ENCODE results near the gene PHC2.

Gene PHC2

DNA sequence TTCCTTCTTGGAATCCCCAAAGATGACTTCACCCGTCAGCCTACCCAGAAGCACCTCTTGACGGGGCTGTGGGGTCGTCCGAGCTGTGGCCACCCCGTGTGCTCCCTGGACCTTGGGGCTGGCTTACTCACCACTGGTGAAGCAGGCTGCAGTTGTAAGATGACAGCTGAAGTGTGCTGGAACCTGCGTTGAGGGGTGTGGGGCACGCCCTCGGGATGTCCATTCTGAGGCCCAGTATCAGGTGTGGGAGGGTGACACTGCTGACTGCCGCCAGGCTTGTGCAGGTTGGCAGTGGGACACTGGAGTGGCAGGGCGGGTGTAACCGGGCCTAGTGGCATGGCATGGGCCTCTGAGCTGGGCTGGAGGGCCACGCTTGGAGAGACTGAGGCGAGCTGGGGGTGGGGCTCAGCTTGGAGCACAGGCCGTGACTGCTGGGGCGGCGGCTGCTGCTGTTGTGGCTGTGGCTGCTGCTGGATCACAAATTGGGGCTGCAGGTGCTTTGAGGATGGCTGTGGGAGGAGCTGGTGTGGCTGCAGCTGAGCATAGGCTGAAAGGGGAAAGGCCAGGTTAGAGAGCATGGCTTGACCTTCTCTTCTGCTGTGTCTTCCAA, 76.1 kb downstream of the PHC2 start:
- Histone ChIP-seq H3K4me2 (peak overlapping the region in 10 of 11 experiments; percentile 15 to 80 (median 63); a peak in 19 of 22 replicates), H3K9me3 (replicated peaks in 1 of 11) (peaks cover 0 to 12% (median 6%) of the 10 kb centered on the region in 11 experiments; a peak in 5 of 22 replicates), H3K36me3 (peaks cover 0 to 11% (median 5%) of the 10 kb centered on the region in 11 experiments; a peak in 6 of 22 replicates), H3K9ac (peak overlapping the region in 4 of 11 experiments; percentile 0 to 37 (median 32); a peak in 4 of 22 replicates), H3K27me3 (no peaks in the 10 kb centered on the region), H3K27ac (peak overlapping the region in 3 of 11 experiments; percentile 4 to 43 (median 16); a peak in 2 of 22 replicates), H3K4me3 (no peak overlapping the region), H3K4me1 (peaks cover 13 to 47% (median 41%) of the 10 kb centered on the region in 10 experiments), H4K20me1 (no peaks in the 10 kb centered on the region)
- no peak for TF ChIP-seq Cebpa-rat (IDR thresholded peaks at IDR 0.05)

DNA sequence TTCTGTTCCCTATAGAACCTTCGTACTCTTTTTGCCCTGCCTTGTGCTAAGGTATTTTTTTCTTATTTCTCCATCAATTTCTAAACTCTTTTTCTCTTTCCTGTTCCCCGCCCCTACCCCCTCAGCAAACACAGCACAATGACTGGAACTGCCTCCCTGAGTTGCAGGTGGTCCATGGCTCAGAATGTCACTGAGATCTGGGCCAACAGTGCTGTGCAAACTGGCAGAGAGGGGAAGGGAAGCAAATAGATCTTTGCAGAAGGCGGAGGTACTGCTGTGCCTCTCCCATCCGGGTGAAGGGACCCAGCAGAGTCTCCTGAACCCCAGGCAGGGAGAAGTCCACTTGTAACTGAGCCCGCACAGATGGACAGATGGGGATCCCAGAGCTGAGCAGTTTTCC, 77.4 kb downstream of the PHC2 start:
- no peak for TF ChIP-seq Cebpa-rat (IDR thresholded peaks at IDR 0.05)
- H3K27me3 ChIP-seq: no peaks in the 10 kb centered on the region
- H3K9ac ChIP-seq: no peak overlapping the region; a peak in 1 of 22 replicates
- H3K4me3 ChIP-seq: no peak overlapping the region
- peaks cover 0 to 12% (median 6%) of the 10 kb centered on the region in 11 experiments; a peak in 5 of 22 replicates for H3K9me3 ChIP-seq (replicated peaks in 1 of 11)
- peaks cover under 1 to 10% (median 6%) of the 10 kb centered on the region in 11 experiments; a peak in 15 of 22 replicates for H4K20me1 ChIP-seq
- peaks cover 13 to 44% (median 41%) of the 10 kb centered on the region in 10 experiments for H3K4me1 ChIP-seq
- peaks cover 0 to 11% (median 4%) of the 10 kb centered on the region in 11 experiments; a peak in 5 of 22 replicates for H3K36me3 ChIP-seq
- no peak overlapping the region for H3K27ac ChIP-seq
- H3K4me2 ChIP-seq: peak overlapping the region in 7 of 11 experiments; percentile 1 to 80 (median 76); a peak in 8 of 22 replicates

DNA sequence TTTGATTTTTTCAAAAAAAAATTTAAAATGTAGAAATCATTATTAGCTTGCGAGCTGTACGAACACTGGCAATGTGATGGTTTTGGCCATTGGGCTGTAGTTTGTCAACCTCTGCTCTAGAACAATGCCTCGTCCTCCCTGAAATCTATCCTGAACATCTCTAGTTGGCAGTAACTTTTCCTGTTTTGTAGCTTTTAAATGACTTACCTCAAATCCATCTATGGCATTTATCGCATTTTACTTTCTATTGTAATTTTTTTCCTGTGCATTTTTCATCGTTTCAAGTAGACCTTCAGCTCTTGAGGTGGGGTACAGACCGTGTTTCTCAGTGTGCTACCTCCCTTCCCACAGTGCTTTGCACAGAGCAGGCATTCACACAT, 79.6 kb downstream of the PHC2 start:
- Histone ChIP-seq H3K4me2 (peak overlapping the region; percentile 88 to 98 (median 94); a peak in 21 of 22 replicates), H3K4me1 (peaks cover 32 to 66% (median 63%) of the 10 kb centered on the region in 10 experiments), H3K36me3 (peaks cover 0 to 10% (median 5%) of the 10 kb centered on the region in 11 experiments; a peak in 5 of 22 replicates), H3K4me3 (peak overlapping the region in 3 of 10 experiments; percentile 89 to 97 (median 91); a peak in 4 of 20 replicates), H3K27me3 (no peaks in the 10 kb centered on the region), H3K9me3 (replicated peaks in 1 of 11) (no peaks in the 10 kb centered on the region), H3K27ac (peak overlapping the region in 1 of 11 experiments; percentile 99; a peak in 1 of 22 replicates), H4K20me1 (peaks cover 21 to 33% (median 27%) of the 10 kb centered on the region in 11 experiments; a peak in 19 of 22 replicates), H3K9ac (peak overlapping the region in 2 of 11 experiments; percentile 99; a peak in 3 of 22 replicates)
- TF ChIP-seq Cebpa-rat (IDR thresholded peaks at IDR 0.05): no peak

DNA sequence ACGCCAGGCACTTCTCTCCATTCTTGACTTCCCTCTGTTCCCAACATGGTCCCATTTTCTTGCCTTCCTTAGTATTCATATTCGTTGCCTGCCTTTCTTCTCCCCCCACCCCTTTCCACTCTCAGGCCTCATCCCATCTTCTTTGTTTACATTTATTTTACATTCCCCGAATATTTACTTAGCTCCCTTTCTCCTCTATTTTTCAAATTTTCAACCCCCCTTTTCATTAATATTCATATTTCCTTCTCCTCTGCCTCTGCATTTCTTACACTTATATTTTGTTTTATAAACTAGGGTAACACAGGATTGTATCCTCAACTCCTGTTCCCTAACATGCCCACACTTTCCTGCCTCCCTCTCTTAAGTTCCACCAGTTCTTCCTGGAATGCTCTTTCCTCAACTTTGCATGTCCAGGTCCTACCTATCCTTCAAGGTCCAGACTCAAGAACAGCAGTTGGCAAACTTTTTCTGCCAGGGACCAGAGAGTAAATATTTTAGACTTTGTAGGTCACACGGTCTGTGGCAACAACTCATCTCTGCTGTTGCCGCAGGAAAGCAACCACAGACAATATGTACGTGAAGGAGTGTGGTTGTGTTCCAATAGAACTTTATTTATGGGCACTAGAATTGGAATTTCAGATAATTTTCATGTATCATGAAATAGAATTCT, 80.1 kb downstream of the PHC2 start:
- Histone ChIP-seq H3K9ac (peak overlapping the region; percentile 82 to 100 (median 99); a peak in 21 of 22 replicates), H3K9me3 (replicated peaks in 1 of 11) (no peaks in the 10 kb centered on the region), H3K27me3 (no peaks in the 10 kb centered on the region), H3K27ac (peak overlapping the region; percentile 84 to 99 (median 97)), H3K4me3 (peak overlapping the region; percentile 88 to 97 (median 92)), H3K4me1 (peaks cover 35 to 71% (median 68%) of the 10 kb centered on the region in 10 experiments), H3K4me2 (peak overlapping the region; percentile 88 to 98 (median 94)), H3K36me3 (peaks cover 0 to 11% (median 5%) of the 10 kb centered on the region in 11 experiments; a peak in 6 of 22 replicates), H4K20me1 (peaks cover 21 to 38% (median 30%) of the 10 kb centered on the region in 11 experiments; a peak in 19 of 22 replicates)
- TF ChIP-seq Cebpa-rat (IDR thresholded peaks at IDR 0.05): no peak

DNA sequence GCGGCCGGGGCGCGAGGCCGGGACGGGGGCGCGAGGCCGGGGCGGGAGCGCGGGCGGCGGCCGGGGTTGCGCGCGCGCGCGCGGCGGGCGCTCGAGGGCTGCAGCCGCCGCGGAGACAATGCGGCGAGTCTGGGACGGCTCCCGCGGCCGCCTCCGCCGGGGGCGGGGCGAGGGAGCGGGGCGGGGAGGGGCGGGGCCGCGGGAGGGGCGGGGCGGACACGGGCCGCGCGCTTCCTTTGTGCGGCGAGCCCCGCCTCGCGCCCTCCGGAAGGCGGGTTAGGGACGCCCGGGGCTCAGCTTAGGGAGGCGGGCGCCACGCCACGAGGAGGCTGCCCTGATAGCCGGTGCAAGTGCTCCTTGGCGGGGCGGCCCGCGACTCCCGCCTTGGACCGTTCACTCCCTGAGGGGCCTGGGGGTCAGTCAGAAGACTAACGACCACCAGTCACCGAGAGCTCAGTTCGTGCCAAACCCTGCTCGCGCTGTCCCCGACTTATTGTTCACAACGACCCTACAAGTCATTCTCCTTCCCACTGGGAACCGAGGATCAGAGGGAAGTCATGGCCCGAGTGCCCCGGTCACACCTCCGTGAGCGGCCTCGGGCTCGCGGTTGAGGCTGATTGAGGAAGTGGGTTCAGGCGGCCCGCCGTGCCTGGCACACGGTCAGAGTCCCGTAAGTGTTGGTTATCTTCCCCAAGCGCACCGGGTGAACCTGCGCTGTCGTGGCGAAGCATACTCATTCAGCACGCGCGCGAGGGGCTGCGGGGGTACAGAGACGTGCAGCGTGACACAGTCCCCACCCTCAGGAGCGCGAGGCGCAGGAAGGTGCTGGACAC, 80.9 kb downstream of the PHC2 start:
- Histone ChIP-seq H3K9ac (peak overlapping the region; percentile 98 to 100 (median 99)), H4K20me1 (peaks cover 22 to 45% (median 37%) of the 10 kb centered on the region in 11 experiments; a peak in 19 of 22 replicates), H3K4me3 (peak overlapping the region; percentile 88 to 97 (median 92)), H3K4me1 (peaks cover 39 to 71% (median 68%) of the 10 kb centered on the region in 10 experiments), H3K36me3 (peaks cover 0 to 18% (median 10%) of the 10 kb centered on the region in 11 experiments; a peak in 9 of 22 replicates), H3K9me3 (replicated peaks in 1 of 11) (no peaks in the 10 kb centered on the region), H3K4me2 (peak overlapping the region; percentile 90 to 98 (median 97)), H3K27ac (peak overlapping the region; percentile 92 to 99 (median 98)), H3K27me3 (no peaks in the 10 kb centered on the region)
- no peak for TF ChIP-seq Cebpa-rat (IDR thresholded peaks at IDR 0.05)

DNA sequence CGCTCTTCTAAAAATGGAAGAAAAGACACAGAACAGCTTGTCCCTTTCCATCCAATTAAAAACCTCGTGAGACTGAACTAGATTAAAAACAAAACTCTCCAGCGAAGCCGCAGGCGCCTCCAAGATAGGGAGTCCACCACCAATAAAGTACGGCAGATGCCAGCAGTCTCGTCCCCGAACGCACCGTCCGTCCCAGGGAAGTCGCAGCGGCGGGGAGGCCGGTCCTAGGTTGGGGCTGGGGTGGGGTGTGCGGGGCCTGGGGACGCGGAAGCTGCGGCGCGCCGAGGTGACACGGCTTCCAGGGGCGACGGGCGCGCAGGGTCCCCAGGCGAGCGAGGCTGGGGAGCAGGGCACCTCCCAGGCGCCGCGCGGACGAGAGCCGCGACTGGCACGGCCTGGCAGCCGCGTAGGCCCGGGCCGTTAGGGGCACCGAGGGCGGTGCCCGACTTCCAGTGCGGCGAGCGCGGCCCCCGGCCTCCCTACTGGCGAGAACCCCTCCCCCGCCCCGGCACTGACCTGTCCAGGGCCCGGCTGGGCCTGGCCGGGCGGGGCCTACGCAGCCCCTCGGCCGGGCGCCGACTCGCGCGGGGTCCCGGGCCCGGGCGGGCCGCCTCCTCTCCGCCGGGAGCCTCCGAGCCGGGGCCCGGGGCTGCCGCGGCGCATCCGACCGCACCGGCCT, 81.7 kb downstream of the PHC2 start:
- peaks cover 42 to 71% (median 68%) of the 10 kb centered on the region in 10 experiments for H3K4me1 ChIP-seq
- no peaks in the 10 kb centered on the region for H3K27me3 ChIP-seq
- peak overlapping the region; percentile 98 to 100 (median 99) for H3K9ac ChIP-seq
- peaks cover 26 to 53% (median 45%) of the 10 kb centered on the region in 11 experiments; a peak in 19 of 22 replicates for H4K20me1 ChIP-seq
- H3K9me3 ChIP-seq (replicated peaks in 1 of 11): no peaks in the 10 kb centered on the region
- H3K4me3 ChIP-seq: peak overlapping the region; percentile 88 to 97 (median 92)
- H3K4me2 ChIP-seq: peak overlapping the region; percentile 88 to 98 (median 96)
- peak overlapping the region; percentile 92 to 99 (median 98) for H3K27ac ChIP-seq
- TF ChIP-seq Cebpa-rat (IDR thresholded peaks at IDR 0.05): no peak
- H3K36me3 ChIP-seq: peaks cover 0 to 25% (median 15%) of the 10 kb centered on the region in 11 experiments; a peak in 14 of 22 replicates

DNA sequence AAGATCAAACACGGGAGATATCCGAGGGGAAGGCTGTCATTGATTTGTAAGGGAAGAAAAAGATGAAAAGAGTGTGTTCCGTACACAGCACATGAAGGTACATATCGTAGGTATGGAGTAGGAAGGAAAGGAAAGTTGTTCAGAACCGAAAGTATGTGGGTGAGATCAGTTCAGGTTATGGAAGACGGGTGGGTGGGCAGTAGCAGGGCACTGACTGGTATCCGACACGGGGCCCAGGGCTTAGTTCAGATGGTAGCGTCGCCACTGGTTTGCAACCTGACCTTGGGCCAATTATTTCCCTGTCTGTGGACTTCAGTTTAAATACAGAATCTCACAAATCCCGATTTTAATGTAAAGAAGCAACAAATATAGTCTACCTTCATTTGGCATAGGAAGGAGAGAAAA, 82.2 kb downstream of the PHC2 start:
- Histone ChIP-seq H3K36me3 (peaks cover under 1 to 31% (median 19%) of the 10 kb centered on the region in 11 experiments; a peak in 15 of 22 replicates), H3K9me3 (replicated peaks in 1 of 11) (no peaks in the 10 kb centered on the region), H3K4me2 (peak overlapping the region; percentile 88 to 98 (median 96)), H3K4me3 (peak overlapping the region; percentile 88 to 97 (median 92)), H3K27ac (peak overlapping the region; percentile 92 to 99 (median 98)), H3K9ac (peak overlapping the region; percentile 98 to 100 (median 99)), H4K20me1 (peaks cover 29 to 58% (median 50%) of the 10 kb centered on the region in 11 experiments; a peak in 20 of 22 replicates), H3K27me3 (no peaks in the 10 kb centered on the region), H3K4me1 (peaks cover 48 to 71% (median 68%) of the 10 kb centered on the region in 10 experiments)
- no peak for TF ChIP-seq Cebpa-rat (IDR thresholded peaks at IDR 0.05)
